ENCODE results near the gene GTF2IRD1.

DNA sequence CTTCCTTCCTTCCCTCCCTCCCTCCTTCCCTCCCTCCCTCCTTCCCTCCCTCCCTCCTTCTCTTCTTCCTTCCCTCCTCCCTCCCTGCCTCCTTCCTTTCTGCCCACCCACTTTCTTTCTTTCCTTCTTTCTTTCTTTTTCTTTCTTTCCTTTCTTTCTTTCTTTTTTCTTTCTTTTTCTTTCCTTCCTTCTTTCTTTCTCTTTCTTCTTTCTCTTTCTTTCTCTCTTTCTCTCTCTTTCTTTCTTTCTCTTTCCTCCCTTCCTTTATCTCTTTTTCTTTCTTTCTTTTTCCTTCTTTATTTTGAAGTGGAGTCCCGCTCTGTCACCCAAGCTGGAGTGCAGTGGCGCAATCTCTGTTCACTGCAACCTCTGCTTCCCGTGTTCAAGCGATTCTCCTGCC is 33.7 kb upstream of the GTF2IRD1 start:
- no peak for TF ChIP-seq CTCF (conservative IDR thresholded peaks at IDR 0.05; ENCODE audit: low read depth in 2 of 2)
- no peak for TF ChIP-seq POLR2AphosphoS5 (IDR thresholded peaks at IDR 0.05; ENCODE audit: low read depth)
- TF ChIP-seq, protein P1, sequence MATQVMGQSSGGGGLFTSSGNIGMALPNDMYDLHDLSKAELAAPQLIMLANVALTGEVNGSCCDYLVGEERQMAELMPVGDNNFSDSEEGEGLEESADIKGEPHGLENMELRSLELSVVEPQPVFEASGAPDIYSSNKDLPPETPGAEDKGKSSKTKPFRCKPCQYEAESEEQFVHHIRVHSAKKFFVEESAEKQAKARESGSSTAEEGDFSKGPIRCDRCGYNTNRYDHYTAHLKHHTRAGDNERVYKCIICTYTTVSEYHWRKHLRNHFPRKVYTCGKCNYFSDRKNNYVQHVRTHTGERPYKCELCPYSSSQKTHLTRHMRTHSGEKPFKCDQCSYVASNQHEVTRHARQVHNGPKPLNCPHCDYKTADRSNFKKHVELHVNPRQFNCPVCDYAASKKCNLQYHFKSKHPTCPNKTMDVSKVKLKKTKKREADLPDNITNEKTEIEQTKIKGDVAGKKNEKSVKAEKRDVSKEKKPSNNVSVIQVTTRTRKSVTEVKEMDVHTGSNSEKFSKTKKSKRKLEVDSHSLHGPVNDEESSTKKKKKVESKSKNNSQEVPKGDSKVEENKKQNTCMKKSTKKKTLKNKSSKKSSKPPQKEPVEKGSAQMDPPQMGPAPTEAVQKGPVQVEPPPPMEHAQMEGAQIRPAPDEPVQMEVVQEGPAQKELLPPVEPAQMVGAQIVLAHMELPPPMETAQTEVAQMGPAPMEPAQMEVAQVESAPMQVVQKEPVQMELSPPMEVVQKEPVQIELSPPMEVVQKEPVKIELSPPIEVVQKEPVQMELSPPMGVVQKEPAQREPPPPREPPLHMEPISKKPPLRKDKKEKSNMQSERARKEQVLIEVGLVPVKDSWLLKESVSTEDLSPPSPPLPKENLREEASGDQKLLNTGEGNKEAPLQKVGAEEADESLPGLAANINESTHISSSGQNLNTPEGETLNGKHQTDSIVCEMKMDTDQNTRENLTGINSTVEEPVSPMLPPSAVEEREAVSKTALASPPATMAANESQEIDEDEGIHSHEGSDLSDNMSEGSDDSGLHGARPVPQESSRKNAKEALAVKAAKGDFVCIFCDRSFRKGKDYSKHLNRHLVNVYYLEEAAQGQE (IDR thresholded peaks at IDR 0.05; ENCODE audit: unreplicated experiment) = no peak
- no peak for TF ChIP-seq EZH2phosphoT487 (IDR thresholded peaks at IDR 0.05; ENCODE audit: unreplicated experiment)
- no peak for TF ChIP-seq ZNF114 (CRISPR knock-in tag; IDR thresholded peaks at IDR 0.05)
- TF ChIP-seq, protein P2, sequence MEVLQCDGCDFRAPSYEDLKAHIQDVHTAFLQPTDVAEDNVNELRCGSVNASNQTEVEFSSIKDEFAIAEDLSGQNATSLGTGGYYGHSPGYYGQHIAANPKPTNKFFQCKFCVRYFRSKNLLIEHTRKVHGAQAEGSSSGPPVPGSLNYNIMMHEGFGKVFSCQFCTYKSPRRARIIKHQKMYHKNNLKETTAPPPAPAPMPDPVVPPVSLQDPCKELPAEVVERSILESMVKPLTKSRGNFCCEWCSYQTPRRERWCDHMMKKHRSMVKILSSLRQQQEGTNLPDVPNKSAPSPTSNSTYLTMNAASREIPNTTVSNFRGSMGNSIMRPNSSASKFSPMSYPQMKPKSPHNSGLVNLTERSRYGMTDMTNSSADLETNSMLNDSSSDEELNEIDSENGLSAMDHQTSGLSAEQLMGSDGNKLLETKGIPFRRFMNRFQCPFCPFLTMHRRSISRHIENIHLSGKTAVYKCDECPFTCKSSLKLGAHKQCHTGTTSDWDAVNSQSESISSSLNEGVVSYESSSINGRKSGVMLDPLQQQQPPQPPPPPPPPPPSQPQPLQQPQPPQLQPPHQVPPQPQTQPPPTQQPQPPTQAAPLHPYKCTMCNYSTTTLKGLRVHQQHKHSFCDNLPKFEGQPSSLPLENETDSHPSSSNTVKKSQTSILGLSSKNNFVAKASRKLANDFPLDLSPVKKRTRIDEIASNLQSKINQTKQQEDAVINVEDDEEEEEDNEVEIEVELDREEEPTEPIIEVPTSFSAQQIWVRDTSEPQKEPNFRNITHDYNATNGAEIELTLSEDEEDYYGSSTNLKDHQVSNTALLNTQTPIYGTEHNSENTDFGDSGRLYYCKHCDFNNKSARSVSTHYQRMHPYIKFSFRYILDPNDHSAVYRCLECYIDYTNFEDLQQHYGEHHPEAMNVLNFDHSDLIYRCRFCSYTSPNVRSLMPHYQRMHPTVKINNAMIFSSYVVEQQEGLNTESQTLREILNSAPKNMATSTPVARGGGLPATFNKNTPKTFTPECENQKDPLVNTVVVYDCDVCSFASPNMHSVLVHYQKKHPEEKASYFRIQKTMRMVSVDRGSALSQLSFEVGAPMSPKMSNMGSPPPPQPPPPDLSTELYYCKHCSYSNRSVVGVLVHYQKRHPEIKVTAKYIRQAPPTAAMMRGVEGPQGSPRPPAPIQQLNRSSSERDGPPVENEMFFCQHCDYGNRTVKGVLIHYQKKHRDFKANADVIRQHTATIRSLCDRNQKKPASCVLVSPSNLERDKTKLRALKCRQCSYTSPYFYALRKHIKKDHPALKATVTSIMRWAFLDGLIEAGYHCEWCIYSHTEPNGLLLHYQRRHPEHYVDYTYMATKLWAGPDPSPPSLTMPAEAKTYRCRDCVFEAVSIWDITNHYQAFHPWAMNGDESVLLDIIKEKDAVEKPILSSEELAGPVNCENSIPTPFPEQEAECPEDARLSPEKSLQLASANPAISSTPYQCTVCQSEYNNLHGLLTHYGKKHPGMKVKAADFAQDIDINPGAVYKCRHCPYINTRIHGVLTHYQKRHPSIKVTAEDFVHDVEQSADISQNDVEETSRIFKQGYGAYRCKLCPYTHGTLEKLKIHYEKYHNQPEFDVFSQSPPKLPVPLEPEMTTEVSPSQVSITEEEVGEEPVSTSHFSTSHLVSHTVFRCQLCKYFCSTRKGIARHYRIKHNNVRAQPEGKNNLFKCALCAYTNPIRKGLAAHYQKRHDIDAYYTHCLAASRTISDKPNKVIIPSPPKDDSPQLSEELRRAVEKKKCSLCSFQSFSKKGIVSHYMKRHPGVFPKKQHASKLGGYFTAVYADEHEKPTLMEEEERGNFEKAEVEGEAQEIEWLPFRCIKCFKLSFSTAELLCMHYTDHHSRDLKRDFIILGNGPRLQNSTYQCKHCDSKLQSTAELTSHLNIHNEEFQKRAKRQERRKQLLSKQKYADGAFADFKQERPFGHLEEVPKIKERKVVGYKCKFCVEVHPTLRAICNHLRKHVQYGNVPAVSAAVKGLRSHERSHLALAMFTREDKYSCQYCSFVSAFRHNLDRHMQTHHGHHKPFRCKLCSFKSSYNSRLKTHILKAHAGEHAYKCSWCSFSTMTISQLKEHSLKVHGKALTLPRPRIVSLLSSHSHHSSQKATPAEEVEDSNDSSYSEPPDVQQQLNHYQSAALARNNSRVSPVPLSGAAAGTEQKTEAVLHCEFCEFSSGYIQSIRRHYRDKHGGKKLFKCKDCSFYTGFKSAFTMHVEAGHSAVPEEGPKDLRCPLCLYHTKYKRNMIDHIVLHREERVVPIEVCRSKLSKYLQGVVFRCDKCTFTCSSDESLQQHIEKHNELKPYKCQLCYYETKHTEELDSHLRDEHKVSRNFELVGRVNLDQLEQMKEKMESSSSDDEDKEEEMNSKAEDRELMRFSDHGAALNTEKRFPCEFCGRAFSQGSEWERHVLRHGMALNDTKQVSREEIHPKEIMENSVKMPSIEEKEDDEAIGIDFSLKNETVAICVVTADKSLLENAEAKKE (CRISPR knock-in tag; IDR thresholded peaks at IDR 0.05) = no peak
- no peak for TF ChIP-seq EZH2 (IDR thresholded peaks at IDR 0.05; ENCODE audit: low read depth, unreplicated experiment)
- no peak for TF ChIP-seq JUNB (IDR thresholded peaks at IDR 0.05; ENCODE audit: unreplicated experiment)
- TF ChIP-seq CREB1 (CRISPR knock-in tag; IDR thresholded peaks at IDR 0.05; ENCODE audit: low read depth) = no peak
- TF ChIP-seq NANOG (IDR thresholded peaks at IDR 0.05; ENCODE audit: borderline replicate concordance) = no peak
- TF ChIP-seq, protein P3, sequence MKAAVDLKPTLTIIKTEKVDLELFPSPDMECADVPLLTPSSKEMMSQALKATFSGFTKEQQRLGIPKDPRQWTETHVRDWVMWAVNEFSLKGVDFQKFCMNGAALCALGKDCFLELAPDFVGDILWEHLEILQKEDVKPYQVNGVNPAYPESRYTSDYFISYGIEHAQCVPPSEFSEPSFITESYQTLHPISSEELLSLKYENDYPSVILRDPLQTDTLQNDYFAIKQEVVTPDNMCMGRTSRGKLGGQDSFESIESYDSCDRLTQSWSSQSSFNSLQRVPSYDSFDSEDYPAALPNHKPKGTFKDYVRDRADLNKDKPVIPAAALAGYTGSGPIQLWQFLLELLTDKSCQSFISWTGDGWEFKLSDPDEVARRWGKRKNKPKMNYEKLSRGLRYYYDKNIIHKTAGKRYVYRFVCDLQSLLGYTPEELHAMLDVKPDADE (IDR thresholded peaks at IDR 0.05) = no peak
- TF ChIP-seq ZNF331 (CRISPR knock-in tag; IDR thresholded peaks at IDR 0.05; ENCODE audit: low read depth) = no peak
